Adipose tissue (tissue), 3 donors: Measurements from ENCODE around the gene LRRFIP1. TPM values are rescaled to one million over a fixed set of nuclear protein-coding genes. Genes with fewer than 3 reads are reported as not detected.

Source experiments
- H3K27ac ChIP-seq: one replicate; pipeline ENCODE4 v1.5.1; 2013; ENCODE audit warnings: low read depth, low read length
- WGBS, 3 donors: extraction: QIAGEN DNeasy Blood & Tissue Kit; methylation state at CpG; one replicate each; pipeline ENCODE4 v1.1.7; 2013; 5-methylcytosine and 5-hydroxymethylcytosine counted together
- polyA plus RNA-seq, 3 donors: library from polyadenylated mRNA; stranded (reverse); fragments of 200-250 nt; gene quantifications; one replicate each; pipeline ENCODE4 v1.2.3, GENCODE V29; 2013
- donor health status: healthy with polysubstance abuse.
- donor health status: Bipolar disorder and iron deficiency.
- donor health status: healthy.

LRRFIP1 gene
- polyA plus RNA-seq, 3 donors = 17.8 to 54.7 (median 51.5) TPM

DNA sequence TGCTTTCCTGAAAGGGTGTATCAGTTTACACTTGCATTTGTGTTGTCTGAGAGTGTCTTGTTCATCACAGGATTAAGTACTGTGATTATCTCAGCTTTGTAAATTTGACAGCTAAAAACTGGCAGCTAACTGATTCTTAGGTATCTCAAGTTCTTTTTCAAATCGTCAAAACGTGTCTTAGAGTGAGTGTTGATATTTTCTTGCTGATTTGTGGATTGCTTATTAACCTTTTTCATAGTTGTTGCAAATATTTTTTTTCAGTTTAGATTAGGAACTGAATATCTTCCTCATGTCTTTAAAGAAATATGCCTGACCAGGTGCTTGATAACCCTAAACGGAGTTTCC is 41.9 kb downstream of the LRRFIP1 start:
- 27 to 62% (median 59%) methylated on average over 3 of the region's 3 CpGs for WGBS, 3 donors
- H3K27ac ChIP-seq = no peak overlapping the region

DNA sequence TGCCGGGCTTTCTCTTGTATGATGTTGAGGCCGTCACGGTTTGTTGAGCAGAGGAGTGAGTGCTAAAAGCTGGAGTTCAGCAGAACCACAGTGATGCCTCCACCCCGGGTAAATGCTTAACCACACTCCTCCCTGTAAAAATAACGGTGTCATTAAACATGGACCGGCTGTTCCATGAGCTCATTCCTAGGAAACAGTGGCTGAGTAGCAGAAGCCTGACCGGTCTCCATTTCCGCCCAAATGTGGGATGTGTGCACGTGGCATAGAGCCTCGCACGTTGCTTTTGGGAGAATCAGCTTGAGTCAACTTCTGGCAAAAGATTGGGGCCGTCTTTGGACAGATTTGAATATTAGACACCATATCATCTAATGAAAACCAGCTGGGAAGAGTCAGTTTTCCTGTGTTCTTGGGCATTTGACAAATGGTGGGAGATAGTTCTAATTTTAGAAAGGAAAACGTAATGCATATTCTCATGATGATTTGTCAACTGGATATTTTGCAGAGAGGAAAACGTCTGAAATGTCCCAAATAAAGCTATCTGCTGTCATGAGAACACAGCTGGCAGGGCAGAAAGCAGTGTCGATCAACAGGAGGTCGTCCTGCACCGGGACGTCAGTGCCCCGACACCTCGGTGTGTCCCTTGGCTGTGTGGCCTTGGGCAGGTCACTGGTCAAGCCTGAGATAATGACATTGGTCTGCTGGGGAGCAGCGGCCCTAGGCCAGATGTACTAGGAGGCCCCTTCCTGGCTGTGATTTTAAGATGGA is 42.4 kb downstream of the LRRFIP1 start:
- 50 to 60% (median 58%) methylated on average over 21 of the region's 21 CpGs for WGBS, 3 donors
- no peak overlapping the region for H3K27ac ChIP-seq

DNA sequence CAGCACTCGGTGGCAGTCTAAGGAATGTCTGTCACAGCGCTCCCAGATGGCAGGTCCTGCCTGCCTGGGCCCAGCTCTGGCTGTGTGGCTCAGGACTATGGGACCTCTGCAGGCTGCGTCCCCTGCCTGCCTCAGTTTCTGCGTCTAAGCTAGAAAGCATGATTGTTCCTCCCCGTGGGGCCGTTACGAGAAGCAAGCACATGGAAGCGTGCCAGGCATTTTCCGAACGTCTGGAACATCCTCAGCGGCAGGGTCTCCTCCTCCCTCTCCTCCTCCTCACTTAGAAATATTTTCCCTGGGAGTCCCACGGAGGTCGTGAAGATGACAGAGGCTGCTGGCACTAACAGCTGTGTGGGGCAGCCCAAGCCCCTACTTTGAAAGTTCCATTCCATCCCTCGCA is 43.3 kb downstream of the LRRFIP1 start:
- no peak overlapping the region for H3K27ac ChIP-seq
- 60 to 79% (median 68%) methylated on average over 14 of the region's 14 CpGs for WGBS, 3 donors

DNA sequence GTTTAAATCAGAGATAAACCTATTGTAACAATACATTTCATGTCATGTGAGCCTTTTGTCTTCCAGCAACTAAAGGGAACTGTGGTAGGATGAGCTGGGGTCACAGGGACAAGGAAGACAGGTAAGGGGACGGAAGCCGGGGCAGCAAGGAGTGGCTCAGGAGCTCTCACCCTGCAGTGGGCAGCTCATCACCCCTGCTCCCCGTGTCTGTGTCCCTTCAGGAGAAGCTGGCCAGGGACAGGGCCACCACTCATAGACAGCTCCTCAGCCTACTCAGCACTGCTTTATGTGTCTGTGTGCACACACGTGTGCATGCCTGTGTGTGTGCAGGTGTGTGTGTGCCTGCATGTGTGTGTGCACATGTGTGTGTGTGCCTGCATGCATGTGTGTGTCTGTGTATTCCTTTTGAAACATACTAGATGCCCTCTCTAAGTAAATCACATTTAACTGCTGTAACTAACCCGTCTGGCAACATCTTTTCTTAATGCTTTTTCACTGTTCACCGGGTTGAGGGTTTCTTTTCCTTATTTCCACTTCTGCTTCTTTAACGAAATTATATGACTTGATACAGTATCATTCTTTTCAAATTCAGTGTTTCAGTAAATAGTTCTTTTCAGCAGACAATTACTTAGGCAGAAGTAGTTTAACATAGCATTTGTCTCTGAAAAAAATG is 44.2 kb downstream of the LRRFIP1 start:
- WGBS, 3 donors = 80 to 85% (median 82%) methylated on average over 7 of the region's 7 CpGs
- H3K27ac ChIP-seq = no peak overlapping the region

DNA sequence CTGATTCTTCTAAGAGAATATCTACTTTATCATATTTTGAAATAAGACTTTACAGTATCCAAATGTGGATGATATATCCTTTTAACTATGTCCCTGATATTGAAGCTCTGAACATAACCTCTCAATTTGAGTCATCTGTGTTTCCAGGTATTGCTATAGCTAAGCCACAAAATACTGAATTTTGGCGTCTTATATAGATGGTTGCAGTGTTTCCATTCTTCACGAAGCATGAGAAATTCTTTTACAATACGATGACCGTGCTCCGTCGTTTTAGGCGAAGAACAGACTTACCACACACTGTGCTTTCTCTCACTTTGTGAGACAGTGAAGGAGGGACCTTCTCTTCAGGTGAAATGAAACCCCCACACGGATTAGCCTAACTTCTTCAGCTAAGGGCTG is 45.3 kb downstream of the LRRFIP1 start:
- 77 to 79% (median 78%) methylated on average over 8 of the region's 8 CpGs for WGBS, 3 donors
- no peak overlapping the region for H3K27ac ChIP-seq

DNA sequence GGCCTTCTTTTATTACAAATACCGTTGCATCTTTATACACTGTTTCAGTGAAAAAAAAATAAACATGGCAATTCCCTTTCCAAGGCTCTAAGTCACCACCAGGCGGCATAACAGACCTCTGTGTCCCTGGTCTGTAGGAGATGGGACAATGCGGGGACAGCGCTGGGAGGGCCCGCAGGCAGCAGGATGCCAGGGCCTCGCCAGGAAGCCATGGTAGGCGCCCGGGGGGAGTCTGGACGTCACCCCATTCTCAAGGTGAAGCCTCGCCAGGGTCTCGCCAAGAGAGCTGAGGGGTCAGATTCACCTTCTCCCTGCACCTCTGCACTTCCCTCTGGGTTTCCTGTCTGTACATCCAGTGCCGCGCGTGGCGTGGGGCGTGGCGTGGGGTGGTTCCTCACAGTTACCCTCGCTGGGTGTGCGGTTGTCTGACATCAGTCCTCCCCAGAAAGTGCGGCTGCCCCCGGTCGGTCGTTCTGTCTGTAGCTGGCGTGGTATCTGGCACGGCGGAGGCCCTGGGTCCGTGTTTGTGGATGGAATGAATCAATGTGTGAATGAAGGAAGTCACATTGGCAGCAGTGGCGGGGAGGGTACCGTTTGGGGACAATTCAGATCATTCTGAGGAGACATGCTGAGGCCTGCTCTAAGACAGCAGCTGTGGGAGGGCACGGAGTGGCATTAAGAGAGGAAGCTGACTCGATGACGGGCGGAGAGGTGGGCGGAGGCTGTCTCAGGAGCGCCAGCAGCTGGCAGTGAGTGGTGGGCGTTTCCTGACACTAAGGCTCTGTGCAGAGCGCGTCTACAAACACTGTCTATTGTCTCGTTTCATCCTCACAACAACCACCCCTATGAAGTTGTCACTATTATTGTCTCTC is 46.0 kb downstream of the LRRFIP1 start:
- 36 to 70% (median 39%) methylated on average over 37 to 39 of the region's 39 CpGs for WGBS, 3 donors
- peak overlapping the region; percentile 35 for H3K27ac ChIP-seq

DNA sequence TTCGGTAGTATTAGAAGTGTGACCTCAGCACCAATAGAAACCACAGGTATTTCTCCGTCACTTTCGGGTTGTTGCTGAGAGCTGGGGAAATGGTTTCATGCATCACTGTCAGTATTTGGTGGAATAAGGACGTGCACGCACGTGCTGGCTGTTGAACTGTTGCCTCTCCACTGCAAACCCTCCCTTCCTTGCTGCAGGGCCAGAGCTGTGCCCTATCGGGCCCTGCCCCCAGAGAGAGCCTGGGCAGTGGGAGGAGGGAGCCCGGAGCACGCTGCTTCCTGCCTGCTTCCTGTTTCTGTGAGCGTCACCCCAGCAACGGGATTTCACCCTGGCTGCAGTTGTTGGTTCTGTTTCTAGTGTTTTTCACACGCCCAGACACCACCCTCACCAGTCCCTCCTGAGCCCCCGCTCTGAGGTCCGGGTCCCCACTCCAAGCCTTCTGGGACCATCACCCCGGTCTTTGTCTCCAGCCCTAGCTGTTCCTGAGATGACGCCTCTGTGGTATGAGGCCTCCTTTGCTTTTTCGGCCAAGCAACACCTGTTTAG is 47.4 kb downstream of the LRRFIP1 start:
- WGBS, 3 donors = 11 to 42% (median 15%) methylated on average over 16 to 17 of the region's 17 CpGs
- H3K27ac ChIP-seq = peak overlapping the region; percentile 60

DNA sequence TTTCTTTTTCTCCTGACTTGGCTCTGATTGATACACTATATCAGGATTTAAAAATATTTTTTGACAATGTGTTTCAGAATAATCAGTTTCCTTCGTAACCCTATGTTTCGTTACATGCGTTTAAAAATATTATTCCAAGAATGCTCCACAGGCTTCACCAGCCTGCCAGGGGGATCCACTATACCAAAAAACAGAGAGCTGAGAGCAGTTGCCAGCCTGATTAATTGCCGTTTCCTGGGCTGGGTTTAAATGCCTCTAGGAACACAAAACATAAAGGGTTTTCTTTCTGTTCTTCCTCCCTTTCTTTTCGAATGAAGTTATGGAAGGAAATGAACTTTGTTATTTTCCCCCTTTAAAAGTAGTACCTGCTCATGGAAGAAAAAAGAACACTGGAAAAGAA is 47.9 kb downstream of the LRRFIP1 start:
- H3K27ac ChIP-seq = peak overlapping the region; percentile 60
- 37 to 73% (median 51%) methylated on average over 5 of the region's 5 CpGs for WGBS, 3 donors

DNA sequence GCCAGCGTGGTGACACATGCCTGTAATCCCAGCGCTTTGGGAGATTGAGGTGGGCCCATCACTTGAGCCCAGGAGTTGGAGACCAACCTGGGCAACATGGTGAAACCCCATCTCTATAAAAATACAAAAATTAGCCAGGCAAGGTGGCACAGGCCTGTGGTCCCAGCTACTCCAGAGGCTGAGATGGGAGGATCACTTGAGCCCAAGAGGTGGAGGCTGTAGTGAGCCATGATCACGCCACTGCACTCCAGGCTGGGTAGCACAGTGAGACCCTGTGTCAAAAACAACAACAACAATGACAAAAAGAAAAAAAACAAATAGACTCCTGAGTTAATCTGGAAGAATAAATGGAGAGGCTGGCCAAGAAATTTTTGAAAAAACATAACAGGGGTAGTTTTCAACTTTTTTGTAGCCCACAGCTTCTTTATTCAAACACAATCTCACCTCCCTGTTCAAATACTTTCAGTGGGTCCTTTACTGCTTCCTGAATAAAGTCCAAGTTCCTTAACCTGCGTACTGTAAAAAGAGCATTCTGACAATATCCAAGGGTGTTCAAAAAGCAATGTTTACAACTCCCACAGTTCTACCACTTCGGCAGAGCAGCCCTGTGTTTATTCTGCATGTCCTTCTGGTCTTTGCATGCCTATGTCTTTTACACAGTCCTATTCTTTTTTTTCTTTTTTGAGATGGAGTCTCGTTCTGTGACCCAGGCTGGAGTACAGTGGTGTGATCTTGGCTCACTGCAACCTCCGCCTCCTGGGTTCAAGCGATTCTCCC is 53.5 kb downstream of the LRRFIP1 start:
- H3K27ac ChIP-seq = no peak overlapping the region
- 86 to 91% (median 90%) methylated on average over 8 of the region's 8 CpGs for WGBS, 3 donors

DNA sequence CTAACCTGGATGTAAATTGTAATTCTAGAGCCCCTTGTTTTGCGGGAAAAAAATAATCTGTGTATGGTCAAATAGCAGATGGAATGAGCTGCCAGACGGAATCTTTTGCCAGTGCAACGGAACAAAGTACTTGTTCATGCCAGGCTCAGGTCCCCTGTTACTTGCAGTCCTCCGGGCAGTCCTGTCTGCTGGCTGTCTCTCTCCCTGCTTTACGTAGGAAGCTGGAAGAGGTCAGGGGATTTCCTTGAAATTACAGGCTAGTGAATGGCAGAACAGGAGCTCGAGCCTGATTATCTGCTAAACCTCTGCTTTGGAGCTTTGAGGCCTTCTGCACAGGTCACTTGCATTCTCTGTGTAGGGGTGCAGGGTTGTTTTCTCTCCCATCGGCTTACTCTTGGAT is 54.8 kb downstream of the LRRFIP1 start:
- no peak overlapping the region for H3K27ac ChIP-seq
- WGBS, 3 donors = 75 to 86% (median 84%) methylated on average over 7 of the region's 7 CpGs

DNA sequence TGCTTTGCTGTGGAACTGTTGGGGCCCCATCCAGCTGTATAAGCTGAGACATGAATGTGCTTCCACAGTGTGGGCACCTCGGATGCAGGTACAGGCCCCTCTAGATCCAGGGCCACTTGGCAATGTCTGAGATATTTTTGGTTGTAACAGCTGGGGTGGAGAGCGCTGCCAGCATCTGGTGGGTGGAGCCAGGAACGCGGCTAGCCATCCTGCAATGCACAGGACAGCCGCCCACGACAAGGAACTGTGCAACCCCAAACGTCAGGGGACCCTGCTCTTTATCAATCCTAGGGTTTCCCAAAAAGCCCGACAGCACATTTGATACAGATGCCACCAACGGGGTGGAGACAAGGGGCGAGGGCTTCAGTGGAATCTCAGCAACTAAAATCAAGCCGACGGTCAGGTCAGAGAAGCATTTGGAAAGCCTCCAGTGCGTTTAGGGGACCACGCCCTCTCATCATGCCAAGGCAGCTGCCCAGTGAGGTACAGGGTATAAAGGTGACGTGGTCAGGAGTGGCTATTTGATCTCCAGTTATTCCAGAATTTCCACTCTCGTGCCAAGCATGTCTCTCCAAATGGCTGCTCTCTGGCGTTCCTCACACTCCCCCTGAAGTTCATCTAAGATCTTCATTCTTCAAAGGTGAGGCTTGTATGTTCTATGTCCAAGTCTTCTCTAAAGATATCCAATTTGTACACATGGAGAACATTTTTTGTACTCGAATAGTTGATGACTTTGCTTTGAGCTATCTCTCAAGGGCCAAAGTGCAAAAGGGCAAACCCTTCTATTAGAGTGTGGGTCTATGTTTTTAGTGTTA is 55.7 kb downstream of the LRRFIP1 start:
- 83 to 91% (median 83%) methylated on average over 18 of the region's 18 CpGs for WGBS, 3 donors
- H3K27ac ChIP-seq = no peak overlapping the region

DNA sequence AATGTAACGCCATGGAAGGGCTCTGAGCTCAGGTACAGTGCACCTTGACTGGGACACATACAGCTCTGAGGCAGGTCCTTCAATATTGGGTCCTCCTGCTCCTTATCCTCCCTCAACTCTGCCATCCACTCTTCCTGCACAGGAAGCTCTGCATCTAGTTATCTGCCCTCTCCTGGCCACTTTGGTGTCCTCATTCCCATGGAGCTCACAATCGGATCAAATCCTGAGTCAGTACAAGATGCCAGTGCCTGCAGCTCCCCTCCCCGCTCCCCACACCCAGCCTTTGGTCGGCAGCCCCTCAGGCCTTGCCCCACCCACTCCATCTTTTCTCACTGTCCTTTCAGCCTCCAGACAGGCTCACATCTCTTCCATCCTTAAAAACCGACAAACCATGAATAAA is 58.0 kb downstream of the LRRFIP1 start:
- H3K27ac ChIP-seq = no peak overlapping the region
- WGBS, 3 donors = 81 to 86% (median 84%) methylated on average over 5 of the region's 5 CpGs

DNA sequence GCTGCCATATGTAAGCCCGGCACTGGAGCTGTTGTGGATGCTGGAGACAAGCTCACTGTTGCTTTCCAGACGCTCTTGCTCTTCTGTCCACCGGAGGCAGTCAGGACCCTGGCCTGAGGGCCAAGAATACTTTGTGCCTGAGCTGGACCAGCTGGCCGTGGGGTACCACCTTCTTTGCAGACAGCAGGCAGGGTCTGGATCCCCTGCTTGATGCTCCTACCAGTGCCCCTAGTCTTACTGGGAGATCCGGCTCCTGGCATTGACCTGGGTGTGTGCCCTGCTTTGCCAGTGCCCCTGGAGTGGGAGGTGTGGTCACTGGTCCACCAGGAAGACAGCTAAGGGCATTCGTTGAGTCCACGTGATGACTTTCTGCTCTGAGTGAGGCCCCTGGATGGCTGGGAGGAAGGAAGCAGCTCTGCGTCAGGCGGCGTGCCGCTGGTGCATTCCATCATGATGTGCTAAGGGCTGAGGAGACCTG is 59.3 kb downstream of the LRRFIP1 start:
- no peak overlapping the region for H3K27ac ChIP-seq
- WGBS, 3 donors = 68 to 95% (median 70%) methylated on average over 11 of the region's 11 CpGs

DNA sequence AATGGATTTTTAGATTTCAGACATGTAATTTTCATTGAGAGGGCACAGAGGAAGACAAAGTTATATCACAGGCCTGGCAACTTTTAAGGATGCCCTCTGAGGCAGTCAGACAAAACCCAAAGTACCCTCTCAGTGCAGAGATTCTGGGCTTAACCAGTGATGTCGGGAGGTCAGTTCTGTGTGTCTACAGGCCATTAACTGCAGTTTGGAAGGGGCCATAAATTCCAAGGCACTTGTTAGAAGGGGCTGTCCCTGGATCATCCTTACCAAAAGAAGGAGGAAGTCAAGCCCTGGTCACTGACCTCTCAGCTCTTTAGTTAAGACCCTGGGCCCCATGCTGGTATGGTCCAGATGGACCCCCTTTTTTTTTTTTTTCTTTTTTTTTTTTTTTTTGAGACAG is 60.7 kb downstream of the LRRFIP1 start:
- 61 to 88% (median 65%) methylated on average over 1 of the region's 1 CpG for WGBS, 3 donors
- H3K27ac ChIP-seq = peak overlapping the region; percentile 60

DNA sequence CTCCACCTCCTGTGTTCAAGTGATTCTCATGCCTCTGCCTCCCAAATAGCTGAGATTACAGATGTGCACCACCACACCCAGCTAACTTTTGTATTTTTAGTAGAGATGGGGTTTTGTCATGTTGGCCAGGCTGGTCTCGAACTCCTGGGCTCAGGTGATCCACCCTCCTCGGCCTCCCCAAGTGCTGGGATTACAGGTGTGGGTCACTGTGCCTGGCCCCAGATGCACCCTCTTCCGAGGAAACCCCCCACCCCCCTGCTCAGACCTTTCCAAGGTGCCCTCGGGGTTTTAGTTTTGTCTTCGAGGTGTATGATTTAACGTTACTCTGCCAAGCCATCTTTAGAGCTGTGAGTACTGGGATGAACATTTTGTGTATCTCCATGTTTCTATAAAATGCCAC is 61.2 kb downstream of the LRRFIP1 start:
- whole genome bisulfite sequencing, 3 donors = 94 to 97% (median 97%) methylated on average over 6 of the region's 6 CpGs
- peak overlapping the region; percentile 60 for H3K27ac ChIP-seq

DNA sequence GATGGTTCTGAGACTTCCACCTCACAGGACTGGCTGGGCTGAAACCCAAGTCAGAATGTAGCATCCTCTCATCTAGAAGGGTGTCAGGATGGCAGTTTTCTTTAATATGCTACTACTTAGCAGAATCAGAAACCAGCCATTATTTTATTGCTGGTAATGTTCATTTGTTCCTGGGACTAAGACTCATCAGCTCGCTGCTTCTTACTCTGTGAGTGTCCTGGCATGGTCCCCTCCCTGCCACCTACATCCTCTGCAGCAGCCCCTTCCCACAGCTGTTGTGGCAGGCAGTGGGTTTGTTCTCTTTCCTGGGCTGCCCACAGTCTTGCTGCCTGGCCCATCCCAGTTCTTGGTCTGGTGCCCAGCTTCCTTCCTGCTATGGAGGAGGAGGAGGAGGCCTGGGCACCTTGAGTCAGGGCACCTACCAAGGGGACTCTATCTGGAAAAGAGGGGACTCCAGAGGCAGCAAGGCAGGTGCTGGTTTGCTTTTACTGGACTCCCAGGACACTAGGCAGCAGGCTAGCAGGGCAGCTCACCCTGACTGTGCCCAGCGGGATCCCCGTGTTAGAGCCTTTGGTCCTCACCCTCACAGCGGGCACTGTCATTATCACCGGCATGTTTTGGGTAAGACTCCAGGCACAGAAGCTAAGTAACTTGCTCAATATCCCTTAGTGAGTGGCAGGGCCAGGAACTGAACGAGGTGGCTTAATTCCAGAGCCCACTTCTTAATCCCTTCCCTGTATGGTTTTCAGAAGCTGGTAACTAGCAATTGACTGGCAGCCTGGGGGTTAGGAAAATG is 62.1 kb downstream of the LRRFIP1 start:
- peak overlapping the region; percentile 70 for H3K27ac ChIP-seq
- WGBS, 3 donors = 40 to 78% (median 58%) methylated on average over 6 of the region's 6 CpGs
